PC-3 (cell line): ENCODE measurements around the gene PRKCE. TPM values are rescaled to one million over a fixed set of nuclear protein-coding genes. Genes with fewer than 3 reads are reported as not detected.

Experiments used
- ATAC-seq: fragments of 200-7000 bp; cut with Tn5 transposase; 2 replicates; pipeline ENCODE4 v1.9.1; 2020; ENCODE audit warnings: mild to moderate bottlenecking, moderate library complexity
- BruUV-seq: library from RNA; stranded (reverse); fragments of 400-500 nt; replicated peaks from 2 replicates; lab custom pipeline; 2021; lab: Mats Ljungman, UMichigan
- CTCF ChIA-PET: fragments of 300-600 bp; sonication (Branson Sonifier 250); formaldehyde crosslinking; loops from one replicate; lab custom pipeline; 2022; ENCODE audit warnings: antibody characterized with exemption; lab: Charles Lee
- POLR2A ChIA-PET: fragments of 300-600 bp; sonication (Branson Sonifier 250); formaldehyde crosslinking; loops from one replicate; lab custom pipeline; 2022; ENCODE audit warnings: antibody characterized with exemption; ENCODE audit not compliant: unreplicated experiment; lab: Charles Lee
- DNase-seq: peaks from one replicate; pipeline ENCODE4 v3.0.0-alpha.2; 2015
- H2AFZ ChIP-seq: fragments of 300-600 bp; sonication (generic); 2 replicates; pipeline ENCODE4 v1.6.0; 2016; ENCODE audit warnings: antibody characterized with exemption, low read length
- H3F3A ChIP-seq: fragments of 300-600 bp; sonication (generic); one replicate; pipeline ENCODE4 v1.6.0; 2017; ENCODE audit warnings: antibody characterized with exemption, low read length, control low read depth, mild to moderate bottlenecking; ENCODE audit not compliant: unreplicated experiment
- H3K27ac ChIP-seq: fragments of 300-600 bp; sonication (generic); 2 replicates; pipeline ENCODE4 v1.5.1; 2016; ENCODE audit warnings: mild to moderate bottlenecking, low read length
- H3K27me3 ChIP-seq: fragments of 300-600 bp; sonication (generic); 2 replicates; pipeline ENCODE4 v1.6.1; 2016; ENCODE audit warnings: low read length, mixed read lengths
- H3K36me3 ChIP-seq: fragments of 300-600 bp; sonication (generic); 2 replicates; pipeline ENCODE4 v1.6.1; 2016; ENCODE audit warnings: low read depth, mixed run types, low read length, mixed read lengths
- H3K4me1 ChIP-seq: fragments of 300-600 bp; sonication (generic); 2 replicates; pipeline ENCODE4 v1.5.1; 2016; ENCODE audit warnings: low read length; ENCODE audit not compliant: insufficient read depth
- H3K4me2 ChIP-seq: fragments of 300-600 bp; sonication (generic); 2 replicates; pipeline ENCODE4 v1.6.0; 2016; ENCODE audit warnings: low read length
- H3K4me3 ChIP-seq: fragments of 300-600 bp; sonication (generic); 2 replicates; pipeline ENCODE4 v1.5.1; 2016; ENCODE audit warnings: mild to moderate bottlenecking, low read length, mixed read lengths
- H3K79me2 ChIP-seq: fragments of 300-600 bp; sonication (generic); 2 replicates; pipeline ENCODE4 v1.6.1; 2017; ENCODE audit warnings: low read length, mixed read lengths
- H3K9ac ChIP-seq: fragments of 300-600 bp; sonication (generic); 2 replicates; pipeline ENCODE4 v1.6.0; 2016; ENCODE audit warnings: mild to moderate bottlenecking, low read length
- H3K9me2 ChIP-seq: fragments of 300-600 bp; sonication (generic); replicated peaks from 2 replicates; pipeline ENCODE4 v1.6.1; 2016; ENCODE audit warnings: mixed run types, low read length, mixed read lengths
- H3K9me3 ChIP-seq: fragments of 300-600 bp; sonication (generic); 2 replicates; pipeline ENCODE4 v1.6.1; 2016; ENCODE audit warnings: low read length, mixed read lengths
- H4K20me1 ChIP-seq: fragments of 300-600 bp; sonication (generic); 2 replicates; pipeline ENCODE4 v1.6.1; 2016; ENCODE audit warnings: low read length, mixed read lengths
- EZH2 ChIP-seq: fragments of 300-600 bp; sonication (generic); IDR thresholded peaks from one replicate; pipeline ENCODE4 v1.6.1; 2017; ENCODE audit warnings: antibody characterized with exemption, mild to moderate bottlenecking, low read length; ENCODE audit not compliant: unreplicated experiment
- EZH2phosphoT487 ChIP-seq: fragments of 300-600 bp; sonication (generic); IDR thresholded peaks from 2 replicates; pipeline ENCODE4 v1.6.1; 2018; ENCODE audit warnings: mild to moderate bottlenecking, antibody characterized with exemption, low read length, borderline replicate concordance
- intact Hi-C: fragments of 100-400 bp; cut with micrococcal nuclease; formaldehyde crosslinking; loops from 2 replicates; pipeline ENCODE4 v1.9.0; 2023
- total RNA-seq: library from RNA; depleted of rRNA; stranded (reverse); fragments of >200 nt; gene quantifications from 2 replicates; pipeline ENCODE4 v1.2.3, GENCODE V29; 2014
- TF ChIP-seq, protein P1 (sequence below): fragments of 300-600 bp; sonication (generic); conservative IDR thresholded peaks from 2 replicates; pipeline ENCODE4 v1.5.1; 2017; ENCODE audit warnings: antibody characterized with exemption, low read depth, mild to moderate bottlenecking, low read length

PRKCE gene
- total RNA-seq, 1 experiment from 2014 or later, result 7.0 TPM

DNA sequence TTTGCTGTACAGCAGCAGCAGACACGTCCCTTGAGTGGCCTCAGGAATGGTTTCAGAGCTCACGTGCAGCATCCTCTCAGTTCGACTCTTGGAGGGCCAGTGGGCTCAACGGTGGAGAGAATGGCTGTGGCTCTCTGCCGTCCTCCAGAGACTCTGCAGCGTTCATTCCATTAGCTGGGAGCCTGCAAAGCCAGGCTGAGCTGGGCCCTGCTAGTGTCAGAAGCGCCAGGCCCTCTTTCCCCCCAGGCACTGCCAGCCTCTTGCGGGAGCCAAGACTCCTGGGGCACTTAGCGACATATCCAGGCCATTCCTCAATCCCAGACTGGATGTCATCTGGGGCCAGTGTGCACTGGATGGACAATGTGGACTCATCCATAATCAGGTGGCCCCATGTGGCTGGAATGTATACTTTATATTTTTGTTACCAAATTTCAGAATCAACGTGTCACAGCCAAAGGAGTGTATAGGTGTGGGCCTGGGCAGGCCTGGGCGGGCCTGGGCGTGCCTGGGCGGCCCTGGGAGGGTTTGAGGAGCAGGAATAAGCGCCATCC, 520.6 kb downstream of the PRKCE start:
- H3K9me3 ChIP-seq, result no peaks in the 10 kb centered on the region
- peaks cover 19% of the 10 kb centered on the region for H3K4me1 ChIP-seq
- POLR2A ChIA-PET, result no interaction called here
- no peaks in the 10 kb centered on the region for H3K9me2 ChIP-seq
- H3K36me3 ChIP-seq, result no peaks in the 10 kb centered on the region
- no peaks in the 10 kb centered on the region for H3K79me2 ChIP-seq
- H4K20me1 ChIP-seq, result no peaks in the 10 kb centered on the region
- H3K27me3 ChIP-seq, result no peaks in the 10 kb centered on the region
- CTCF ChIA-PET, result interaction anchor here (0.6 to 1.0 kb wide), 2 partner anchors 109 to 122 kb away, joined by 3 read pairs; no protein-coding TSS in a partner anchor
- peak; percentile 29 for DNase-seq
- H3K4me3 ChIP-seq, result no peak overlapping the region
- no peak overlapping the region; the same call in 1 of the 2 replicates for H3K9ac ChIP-seq
- H3F3A ChIP-seq, result no peaks in the 10 kb centered on the region
- H3K27ac ChIP-seq, result peak overlapping the region; percentile 63
- no TSS peak for BruUV-seq
- ATAC-seq, result peak; percentile 21
- intact Hi-C loops, result no loop called here
- peak overlapping the region; percentile 53; the same call in 1 of the 2 replicates for H3K4me2 ChIP-seq
- TF ChIP-seq EZH2phosphoT487, result no peak
- TF ChIP-seq, protein P1, sequence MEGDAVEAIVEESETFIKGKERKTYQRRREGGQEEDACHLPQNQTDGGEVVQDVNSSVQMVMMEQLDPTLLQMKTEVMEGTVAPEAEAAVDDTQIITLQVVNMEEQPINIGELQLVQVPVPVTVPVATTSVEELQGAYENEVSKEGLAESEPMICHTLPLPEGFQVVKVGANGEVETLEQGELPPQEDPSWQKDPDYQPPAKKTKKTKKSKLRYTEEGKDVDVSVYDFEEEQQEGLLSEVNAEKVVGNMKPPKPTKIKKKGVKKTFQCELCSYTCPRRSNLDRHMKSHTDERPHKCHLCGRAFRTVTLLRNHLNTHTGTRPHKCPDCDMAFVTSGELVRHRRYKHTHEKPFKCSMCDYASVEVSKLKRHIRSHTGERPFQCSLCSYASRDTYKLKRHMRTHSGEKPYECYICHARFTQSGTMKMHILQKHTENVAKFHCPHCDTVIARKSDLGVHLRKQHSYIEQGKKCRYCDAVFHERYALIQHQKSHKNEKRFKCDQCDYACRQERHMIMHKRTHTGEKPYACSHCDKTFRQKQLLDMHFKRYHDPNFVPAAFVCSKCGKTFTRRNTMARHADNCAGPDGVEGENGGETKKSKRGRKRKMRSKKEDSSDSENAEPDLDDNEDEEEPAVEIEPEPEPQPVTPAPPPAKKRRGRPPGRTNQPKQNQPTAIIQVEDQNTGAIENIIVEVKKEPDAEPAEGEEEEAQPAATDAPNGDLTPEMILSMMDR, result peak; percentile 26; the same call in 1 of the 2 replicates
- no peak overlapping the region for H2AFZ ChIP-seq

DNA sequence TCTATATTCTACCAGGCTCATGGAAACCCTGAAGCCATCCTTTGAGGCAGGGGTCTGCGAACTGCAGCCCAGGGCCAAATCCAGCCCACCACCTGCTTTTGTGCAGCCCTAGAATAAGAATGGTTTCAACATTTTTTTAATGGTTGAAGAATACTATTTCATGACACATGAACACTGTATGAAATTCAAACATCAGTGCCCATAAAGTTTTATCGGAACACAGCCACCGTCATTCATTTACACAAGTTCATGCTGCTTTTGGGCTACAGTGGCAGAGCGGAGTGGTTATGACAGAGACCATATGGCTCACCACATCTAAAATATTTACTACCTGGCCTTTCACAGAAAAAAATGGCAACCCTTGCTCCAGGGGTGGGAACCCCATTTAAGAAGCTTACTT, 521.6 kb downstream of the PRKCE start:
- BruUV-seq, result no TSS peak
- no peak overlapping the region for H3K27ac ChIP-seq
- TF ChIP-seq EZH2 (no peak), EZH2phosphoT487 (no peak)
- TF ChIP-seq, protein P1, result no peak
- ChIA-PET CTCF (no interaction called here), POLR2A (no interaction called here)
- H3K36me3 ChIP-seq, result no peaks in the 10 kb centered on the region
- DNase-seq (no peak), ATAC-seq (no peak)
- H3K27me3 ChIP-seq, result no peaks in the 10 kb centered on the region
- intact Hi-C loops, result no loop called here
- H3K79me2 ChIP-seq, result no peaks in the 10 kb centered on the region
- H4K20me1 ChIP-seq, result no peaks in the 10 kb centered on the region
- no peaks in the 10 kb centered on the region for H3F3A ChIP-seq
- H3K9ac ChIP-seq, result no peak overlapping the region
- H2AFZ ChIP-seq, result no peak overlapping the region
- no peaks in the 10 kb centered on the region for H3K9me3 ChIP-seq
- no peak overlapping the region for H3K4me2 ChIP-seq
- no peak overlapping the region for H3K4me3 ChIP-seq
- no peaks in the 10 kb centered on the region for H3K9me2 ChIP-seq
- H3K4me1 ChIP-seq, result peaks cover 19% of the 10 kb centered on the region

DNA sequence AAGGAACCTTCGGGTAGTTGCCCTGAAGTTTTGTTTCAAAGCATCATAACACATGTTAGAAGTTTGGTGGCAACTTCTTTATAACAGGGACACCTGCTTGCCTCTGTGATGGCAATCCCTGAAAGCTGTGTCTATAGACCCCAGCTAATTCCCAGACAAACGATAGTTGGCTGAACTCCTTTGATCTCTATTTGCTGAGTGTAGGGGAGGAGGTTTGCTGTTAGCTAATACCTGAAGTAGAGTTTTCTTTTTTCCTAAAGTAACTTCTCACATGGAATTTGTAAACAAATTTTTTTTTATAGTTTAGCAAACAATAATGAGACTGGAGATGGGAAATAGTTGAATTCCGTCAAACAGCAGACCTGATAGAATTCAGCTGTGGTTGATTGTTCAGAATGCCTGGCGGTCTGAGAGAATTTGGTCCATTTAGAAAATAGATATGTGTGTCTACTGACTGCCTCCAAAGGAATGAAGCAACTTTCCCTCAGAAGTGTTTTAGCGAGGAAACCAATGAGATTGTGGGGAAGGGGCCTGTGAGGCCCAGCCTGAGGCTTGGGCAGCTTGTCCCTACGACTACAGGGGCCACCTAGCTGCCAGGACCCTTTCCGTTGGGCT, 522.3 kb downstream of the PRKCE start:
- intact Hi-C loops, result no loop called here
- POLR2A ChIA-PET, result no interaction called here
- no peak overlapping the region for H2AFZ ChIP-seq
- TF ChIP-seq, protein P1, result no peak
- TF ChIP-seq EZH2, result no peak
- no peak for TF ChIP-seq EZH2phosphoT487
- no peak overlapping the region for H3K4me3 ChIP-seq
- no peaks in the 10 kb centered on the region for H3F3A ChIP-seq
- no peak overlapping the region for H3K4me2 ChIP-seq
- no peaks in the 10 kb centered on the region for H3K27me3 ChIP-seq
- H4K20me1 ChIP-seq, result no peaks in the 10 kb centered on the region
- H3K9me2 ChIP-seq, result no peaks in the 10 kb centered on the region
- no TSS peak for BruUV-seq
- no peak overlapping the region for H3K9ac ChIP-seq
- CTCF ChIA-PET, result no interaction called here
- H3K4me1 ChIP-seq, result peaks cover 21% of the 10 kb centered on the region
- ATAC-seq, result no peak
- no peaks in the 10 kb centered on the region for H3K36me3 ChIP-seq
- no peaks in the 10 kb centered on the region for H3K79me2 ChIP-seq
- DNase-seq, result no peak
- H3K9me3 ChIP-seq, result no peaks in the 10 kb centered on the region
- no peak overlapping the region for H3K27ac ChIP-seq
